Measurements from ENCODE around the gene CD36. TPM values are rescaled to one million over a fixed set of nuclear protein-coding genes. Genes with fewer than 3 reads are reported as not detected.

Gene CD36
- total RNA-seq, 5 donors from 2014 or later (not counting 1 experiment from before 2014, with no cell fraction given), result 0.32 to 0.70 (median 0.42) TPM; not detected in 1

- no peak for ATAC-seq (replicated peaks in 1 of 4)
- no peak for DNase-seq
- CTCF ChIA-PET, result no interaction called here
Measured at GRCh38 chr7:80611353-80611752, 27.1 kb upstream of the CD36 start.

DNA sequence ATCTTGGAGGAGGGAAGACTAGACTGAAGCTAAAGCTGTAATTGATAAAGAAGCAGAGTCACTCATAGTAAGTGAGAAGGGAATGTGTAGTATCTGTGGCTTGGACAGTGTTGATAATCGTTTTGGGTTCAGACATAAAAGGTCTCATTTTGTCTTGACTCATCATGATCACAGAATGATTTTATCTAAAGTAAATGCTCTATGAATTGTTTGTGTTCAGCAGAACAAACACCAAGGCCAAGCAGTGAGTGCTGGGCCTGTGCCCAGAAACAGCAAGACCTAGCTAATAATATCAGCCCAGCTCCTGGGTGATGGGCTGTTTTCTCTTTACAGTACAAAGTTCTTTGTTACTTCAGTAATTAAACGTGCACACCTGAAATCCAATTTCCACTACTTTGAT is 26.7 kb upstream of the CD36 start:
- Histone ChIP-seq H3K9me3 (no peaks in the 10 kb centered on the region), H3K27ac (ENCODE audit: low read length) (no peak overlapping the region), H3K27me3 (replicated peaks in 1 of 2; ENCODE audit: control insufficient read depth in 2 of 2, extremely low read depth in 1 of 2, insufficient read depth in 2 of 2, low read length in 1 of 2) (no peaks in the 10 kb centered on the region), H3K4me1 (ENCODE audit: control insufficient read depth in 1 of 2, extremely low read depth in 1 of 2, insufficient read depth in 2 of 2, low read length in 2 of 2) (no peaks in the 10 kb centered on the region), H3K4me3 (ENCODE audit: control insufficient read depth in 1 of 2, extremely low read depth in 1 of 2, low read length in 1 of 2) (no peak overlapping the region), H3K36me3 (ENCODE audit: control insufficient read depth in 2 of 2, extremely low read depth in 1 of 2, insufficient read depth in 1 of 2, low read length in 1 of 2) (no peaks in the 10 kb centered on the region)
- Mint-ChIP-seq H3K27ac (no peak overlapping the region), H3K9me3 (peaks cover 0 to 6% (median 5%) of the 10 kb centered on the region in 3 donors), H3K4me1 (no peaks in the 10 kb centered on the region), H3K4me3 (no peak overlapping the region), H3K36me3 (no peaks in the 10 kb centered on the region), H3K27me3 (peaks cover 0 to 1% of the 10 kb centered on the region in 2 donors)
- CTCF ChIA-PET, result no interaction called here
- ATAC-seq (replicated peaks in 1 of 4) (no peak), DNase-seq (no peak)
- no CpG with 5 or more reads among the region's 2 CpGs for WGBS (ENCODE audit: insufficient coverage)
- POLR2A ChIA-PET, result no interaction called here

More at GRCh38 chr7:80611353-80611752, 27.1 kb upstream of the CD36 start:
- POLR2A ChIA-PET, result no interaction called here
- Histone ChIP-seq H3K4me1 (ENCODE audit: control insufficient read depth in 1 of 2, extremely low read depth in 1 of 2, insufficient read depth in 2 of 2, low read length in 2 of 2) (no peaks in the 10 kb centered on the region), H3K4me3 (ENCODE audit: control insufficient read depth in 1 of 2, extremely low read depth in 1 of 2, low read length in 1 of 2) (no peak overlapping the region), H3K9me3 (no peaks in the 10 kb centered on the region), H3K27me3 (replicated peaks in 1 of 2; ENCODE audit: control insufficient read depth in 2 of 2, extremely low read depth in 1 of 2, insufficient read depth in 2 of 2, low read length in 1 of 2) (no peaks in the 10 kb centered on the region), H3K27ac (ENCODE audit: low read length) (no peak overlapping the region), H3K36me3 (ENCODE audit: control insufficient read depth in 2 of 2, extremely low read depth in 1 of 2, insufficient read depth in 1 of 2, low read length in 1 of 2) (no peaks in the 10 kb centered on the region)
- H3K36me3 Mint-ChIP-seq, result no peaks in the 10 kb centered on the region
- H3K4me1 Mint-ChIP-seq, result no peaks in the 10 kb centered on the region
- 92% methylated on average over 3 of the region's 3 CpGs for WGBS (ENCODE audit: insufficient coverage)
- no peak overlapping the region for H3K4me3 Mint-ChIP-seq
- peaks cover 0 to 5% (median 4%) of the 10 kb centered on the region in 3 donors for H3K9me3 Mint-ChIP-seq
- H3K27ac Mint-ChIP-seq, result no peak overlapping the region
- H3K27me3 Mint-ChIP-seq, result no peaks in the 10 kb centered on the region

DNA sequence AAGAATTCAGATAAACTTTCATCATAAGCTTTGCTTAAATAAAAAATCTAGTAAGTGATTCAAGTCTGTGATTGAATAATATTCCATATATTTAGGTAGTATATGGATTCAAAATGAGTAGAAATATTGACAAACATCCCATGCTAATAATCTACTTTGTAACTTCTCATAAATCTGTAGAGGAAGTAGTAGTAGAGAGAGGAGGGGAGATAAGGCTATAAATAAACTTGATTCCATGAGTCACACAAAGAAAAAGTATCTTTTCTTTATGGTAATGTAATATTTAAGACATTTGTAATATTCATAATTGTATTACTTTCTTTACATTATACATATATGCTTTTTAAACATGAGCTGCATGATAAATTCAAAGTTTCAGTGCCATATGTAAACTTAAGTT is 25.6 kb upstream of the CD36 start:
- DNase-seq, result no peak
- Mint-ChIP-seq H3K27me3 (peaks cover 0 to 3% of the 10 kb centered on the region in 2 donors), H3K4me1 (no peaks in the 10 kb centered on the region), H3K9me3 (peaks cover 0 to 7% (median 5%) of the 10 kb centered on the region in 3 donors), H3K36me3 (no peaks in the 10 kb centered on the region), H3K27ac (no peak overlapping the region), H3K4me3 (no peak overlapping the region)
- CTCF ChIA-PET, result no interaction called here
- no peak for ATAC-seq (replicated peaks in 1 of 4)
- Histone ChIP-seq H3K36me3 (ENCODE audit: control insufficient read depth in 2 of 2, extremely low read depth in 1 of 2, insufficient read depth in 1 of 2, low read length in 1 of 2) (no peaks in the 10 kb centered on the region), H3K9me3 (no peaks in the 10 kb centered on the region), H3K27me3 (replicated peaks in 1 of 2; ENCODE audit: control insufficient read depth in 2 of 2, extremely low read depth in 1 of 2, insufficient read depth in 2 of 2, low read length in 1 of 2) (no peaks in the 10 kb centered on the region), H3K4me1 (ENCODE audit: control insufficient read depth in 1 of 2, extremely low read depth in 1 of 2, insufficient read depth in 2 of 2, low read length in 2 of 2) (no peaks in the 10 kb centered on the region), H3K27ac (ENCODE audit: low read length) (no peak overlapping the region), H3K4me3 (ENCODE audit: control insufficient read depth in 1 of 2, extremely low read depth in 1 of 2, low read length in 1 of 2) (no peak overlapping the region)
- POLR2A ChIA-PET, result no interaction called here

GRCh38 chr7:80613519-80613918 is 24.9 kb upstream of the CD36 start:
- POLR2A ChIA-PET, result no interaction called here
- H3K27me3 Mint-ChIP-seq, result peaks cover 0 to 3% of the 10 kb centered on the region in 2 donors
- H3K4me1 Mint-ChIP-seq, result no peaks in the 10 kb centered on the region
- CTCF ChIA-PET, result no interaction called here
- Histone ChIP-seq H3K4me1 (ENCODE audit: control insufficient read depth in 1 of 2, extremely low read depth in 1 of 2, insufficient read depth in 2 of 2, low read length in 2 of 2) (no peaks in the 10 kb centered on the region), H3K27ac (ENCODE audit: low read length) (no peak overlapping the region), H3K27me3 (replicated peaks in 1 of 2; ENCODE audit: control insufficient read depth in 2 of 2, extremely low read depth in 1 of 2, insufficient read depth in 2 of 2, low read length in 1 of 2) (no peaks in the 10 kb centered on the region), H3K9me3 (no peaks in the 10 kb centered on the region), H3K4me3 (ENCODE audit: control insufficient read depth in 1 of 2, extremely low read depth in 1 of 2, low read length in 1 of 2) (no peak overlapping the region), H3K36me3 (ENCODE audit: control insufficient read depth in 2 of 2, extremely low read depth in 1 of 2, insufficient read depth in 1 of 2, low read length in 1 of 2) (no peaks in the 10 kb centered on the region)
- H3K9me3 Mint-ChIP-seq, result peaks cover 0 to 7% (median 5%) of the 10 kb centered on the region in 3 donors
- no peak for DNase-seq
- no peak overlapping the region for H3K4me3 Mint-ChIP-seq
- no peak overlapping the region for H3K27ac Mint-ChIP-seq
- ATAC-seq (replicated peaks in 1 of 4), result no peak
- H3K36me3 Mint-ChIP-seq, result no peaks in the 10 kb centered on the region
- WGBS (ENCODE audit: insufficient coverage), result 86% methylated on average over 1 of the region's 1 CpG

DNA sequence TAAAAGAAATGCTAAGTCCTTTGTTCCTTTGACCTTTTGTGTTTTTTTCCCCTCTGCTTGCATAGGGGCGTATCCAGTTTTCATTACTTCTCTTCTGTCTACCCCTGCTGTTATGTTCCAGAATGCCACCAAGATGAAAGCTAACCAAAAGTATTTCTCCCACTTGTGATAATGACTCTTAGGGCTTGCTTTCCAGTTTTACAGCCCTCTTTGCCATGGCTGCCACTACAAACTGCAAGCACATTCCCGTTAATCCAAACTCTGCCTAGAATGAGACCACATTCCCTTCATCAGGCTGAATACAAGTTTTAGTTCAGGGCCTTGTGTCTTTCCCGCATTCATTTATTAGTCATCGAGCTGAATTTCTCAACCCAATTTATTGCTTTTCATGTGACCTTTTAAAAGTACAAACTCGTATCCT is 23.6 kb upstream of the CD36 start:
- no peaks in the 10 kb centered on the region for H3K4me1 ChIP-seq (ENCODE audit: control insufficient read depth in 1 of 2, extremely low read depth in 1 of 2, insufficient read depth in 2 of 2, low read length in 2 of 2)
- peaks cover 0 to 3% of the 10 kb centered on the region in 2 donors for H3K27me3 Mint-ChIP-seq

GRCh38 chr7:80618096-80618495 is 20.3 kb upstream of the CD36 start:
- no peak for ATAC-seq (replicated peaks in 1 of 4)
- peaks cover 0 to 6% (median 0%) of the 10 kb centered on the region in 3 donors for H3K9me3 Mint-ChIP-seq
- H3K27me3 Mint-ChIP-seq, result peaks cover 0 to 3% of the 10 kb centered on the region in 2 donors
- ChIA-PET CTCF (no interaction called here), POLR2A (interaction anchor here in 1 of 2 donors (0.6 kb wide), 1 partner anchor 1183 kb away, joined by 3 read pairs; no protein-coding TSS in a partner anchor)
- no peak overlapping the region for H3K27ac Mint-ChIP-seq
- H3K4me3 ChIP-seq (ENCODE audit: control insufficient read depth in 1 of 2, extremely low read depth in 1 of 2, low read length in 1 of 2), result no peak overlapping the region
- no peaks in the 10 kb centered on the region for H3K4me1 Mint-ChIP-seq
- no peak overlapping the region for H3K4me3 Mint-ChIP-seq
- H3K36me3 Mint-ChIP-seq, result no peaks in the 10 kb centered on the region
- no peaks in the 10 kb centered on the region for H3K4me1 ChIP-seq (ENCODE audit: control insufficient read depth in 1 of 2, extremely low read depth in 1 of 2, insufficient read depth in 2 of 2, low read length in 2 of 2)
- H3K27me3 ChIP-seq (replicated peaks in 1 of 2; ENCODE audit: control insufficient read depth in 2 of 2, extremely low read depth in 1 of 2, insufficient read depth in 2 of 2, low read length in 1 of 2), result no peaks in the 10 kb centered on the region
- no peak overlapping the region for H3K27ac ChIP-seq (ENCODE audit: low read length)
- DNase-seq, result no peak
- H3K9me3 ChIP-seq, result no peaks in the 10 kb centered on the region
- no peaks in the 10 kb centered on the region for H3K36me3 ChIP-seq (ENCODE audit: control insufficient read depth in 2 of 2, extremely low read depth in 1 of 2, insufficient read depth in 1 of 2, low read length in 1 of 2)
- WGBS (ENCODE audit: insufficient coverage), result no CpG with 5 or more reads among the region's 1 CpG

More for the DNA sequence above, 23.6 kb upstream of the CD36 start:
- ATAC-seq (replicated peaks in 1 of 4) (no peak), DNase-seq (no peak)
- H3K27ac ChIP-seq (ENCODE audit: low read length), result no peak overlapping the region
- no peaks in the 10 kb centered on the region for H3K27me3 ChIP-seq (replicated peaks in 1 of 2; ENCODE audit: control insufficient read depth in 2 of 2, extremely low read depth in 1 of 2, insufficient read depth in 2 of 2, low read length in 1 of 2)
- Mint-ChIP-seq H3K27ac (no peak overlapping the region), H3K4me1 (no peaks in the 10 kb centered on the region), H3K9me3 (peaks cover 0 to 7% (median 5%) of the 10 kb centered on the region in 3 donors), H3K36me3 (no peaks in the 10 kb centered on the region), H3K4me3 (no peak overlapping the region)
- CTCF ChIA-PET, result no interaction called here
- H3K9me3 ChIP-seq, result no peaks in the 10 kb centered on the region
- WGBS (ENCODE audit: insufficient coverage), result 78% methylated on average over 4 of the region's 5 CpGs
- POLR2A ChIA-PET, result no interaction called here
- no peak overlapping the region for H3K4me3 ChIP-seq (ENCODE audit: control insufficient read depth in 1 of 2, extremely low read depth in 1 of 2, low read length in 1 of 2)
- H3K36me3 ChIP-seq (ENCODE audit: control insufficient read depth in 2 of 2, extremely low read depth in 1 of 2, insufficient read depth in 1 of 2, low read length in 1 of 2), result no peaks in the 10 kb centered on the region

GRCh38 chr7:80619741-80620140 is 18.7 kb upstream of the CD36 start:
- Mint-ChIP-seq H3K4me3 (no peak overlapping the region), H3K9me3 (peaks cover 0 to 6% (median 0%) of the 10 kb centered on the region in 3 donors), H3K4me1 (no peaks in the 10 kb centered on the region), H3K27ac (no peak overlapping the region), H3K36me3 (no peaks in the 10 kb centered on the region), H3K27me3 (peaks cover 0 to 3% of the 10 kb centered on the region in 2 donors)
- no peak overlapping the region for H3K4me3 ChIP-seq (ENCODE audit: control insufficient read depth in 1 of 2, extremely low read depth in 1 of 2, low read length in 1 of 2)
- H3K4me1 ChIP-seq (ENCODE audit: control insufficient read depth in 1 of 2, extremely low read depth in 1 of 2, insufficient read depth in 2 of 2, low read length in 2 of 2), result no peaks in the 10 kb centered on the region
- DNase-seq (no peak), ATAC-seq (replicated peaks in 1 of 4) (no peak)
- no peaks in the 10 kb centered on the region for H3K36me3 ChIP-seq (ENCODE audit: control insufficient read depth in 2 of 2, extremely low read depth in 1 of 2, insufficient read depth in 1 of 2, low read length in 1 of 2)
- POLR2A ChIA-PET, result no interaction called here
- H3K27ac ChIP-seq (ENCODE audit: low read length), result no peak overlapping the region
- no peaks in the 10 kb centered on the region for H3K27me3 ChIP-seq (replicated peaks in 1 of 2; ENCODE audit: control insufficient read depth in 2 of 2, extremely low read depth in 1 of 2, insufficient read depth in 2 of 2, low read length in 1 of 2)
- H3K9me3 ChIP-seq, result no peaks in the 10 kb centered on the region
- CTCF ChIA-PET, result no interaction called here
